Thyroid gland (tissue), 4 donors: ENCODE results near the gene EHBP1.

Experiments used
- CTCF ChIP-seq, 6 experiments: fragments of 200-600 bp in 3 of 6; fragments of 450-650 bp in 3 of 6; sonication (generic) in 3 of 6; IDR thresholded peaks; one replicate each; pipeline ENCODE4 v1.5.1; 2016 to 2019; ENCODE audit warnings: antibody characterized with exemption in 6 of 6, mild to moderate bottlenecking in 2 of 6, inconsistent platforms in 1 of 6, moderate library complexity in 1 of 6
- POLR2A ChIP-seq, 2 donors: fragments of 450-650 bp; IDR thresholded peaks; one replicate each; pipeline ENCODE4 v1.6.1; 2017; ENCODE audit warnings: antibody characterized with exemption in 2 of 2, mild to moderate bottlenecking in 2 of 2, moderate library complexity in 1 of 2

DNA sequence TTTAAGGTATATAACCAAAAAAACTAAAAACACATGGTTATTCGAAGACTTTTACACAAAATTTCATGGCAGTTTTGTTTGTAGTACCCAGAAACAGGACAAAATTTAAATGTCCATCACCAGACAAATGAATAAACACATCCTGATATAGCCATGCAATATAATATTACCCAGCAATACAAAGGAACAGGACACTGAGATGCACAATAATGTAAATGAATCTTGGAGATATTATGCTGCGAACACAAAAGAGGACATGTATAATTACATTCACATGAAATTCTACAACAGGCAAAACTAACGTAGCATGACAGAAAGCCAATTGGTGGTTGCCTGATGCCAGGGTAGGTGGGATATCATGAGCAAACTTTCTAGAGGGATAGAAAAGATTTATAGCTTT lies 252.7 kb downstream of the EHBP1 start:
- TF ChIP-seq CTCF (IDR thresholded peaks at IDR 0.05), result no peak
- no peak for TF ChIP-seq POLR2A (IDR thresholded peaks at IDR 0.05)
